ENCODE results near the gene IGSF8.

The IGSF8 gene

GRCh38 chr1:160085686-160086455 lies 12.5 kb downstream of the IGSF8 start:
- FAIRE-seq, result no peak

- no peak for FAIRE-seq
Measured at GRCh38 chr1:160084771-160085321, 13.6 kb downstream of the IGSF8 start.

GRCh38 chr1:160083968-160084770 lies 14.2 kb downstream of the IGSF8 start:
- FAIRE-seq, result no peak

- no peak for FAIRE-seq
Measured at GRCh38 chr1:160082926-160083325, 15.5 kb downstream of the IGSF8 start.

GRCh38 chr1:160082487-160082886 lies 15.9 kb downstream of the IGSF8 start:
- no peak for FAIRE-seq

- no peak for FAIRE-seq
Measured at GRCh38 chr1:160081261-160081936, 17.0 kb downstream of the IGSF8 start, which contains the start of gene KCNJ9. TSS of gene KCNJ9 (plus strand) at chr1:160081538. CDS start at chr1:160084031, 2,493 bp downstream.

- no peak for FAIRE-seq
Measured at GRCh38 chr1:160080381-160081100, 17.9 kb downstream of the IGSF8 start.

GRCh38 chr1:160079448-160079847 lies 19.0 kb downstream of the IGSF8 start:
- FAIRE-seq, result no peak

- FAIRE-seq, result no peak
Measured at GRCh38 chr1:160078512-160079195, 19.8 kb downstream of the IGSF8 start.

- FAIRE-seq, result no peak
Measured at GRCh38 chr1:160077486-160077885, 20.9 kb downstream of the IGSF8 start.

- no peak for FAIRE-seq
Measured at GRCh38 chr1:160076295-160076694, 22.1 kb downstream of the IGSF8 start.

- FAIRE-seq, result no peak
Measured at GRCh38 chr1:160075836-160076235, 22.6 kb downstream of the IGSF8 start.

- FAIRE-seq, result no peak
Measured at GRCh38 chr1:160074865-160075264, 23.6 kb downstream of the IGSF8 start.

- FAIRE-seq, result no peak
Measured at GRCh38 chr1:160071289-160071688, 27.1 kb downstream of the IGSF8 start.

GRCh38 chr1:160070243-160071163 lies 27.9 kb downstream of the IGSF8 start:
- no peak for FAIRE-seq

GRCh38 chr1:160069460-160070231 lies 28.8 kb downstream of the IGSF8 start, which contains the start of gene KCNJ10:
TSS of gene KCNJ10 (minus strand) at chr1:160070160. CDS start at chr1:160042532, 27,628 bp downstream.
- FAIRE-seq, result no peak

- no peak for FAIRE-seq
Measured at GRCh38 chr1:160068225-160068624, 30.2 kb downstream of the IGSF8 start.

- no peak for FAIRE-seq
Measured at GRCh38 chr1:160066829-160067745, 31.3 kb downstream of the IGSF8 start.

GRCh38 chr1:160064746-160065145 lies 33.7 kb downstream of the IGSF8 start:
- FAIRE-seq, result no peak
